PC-9 (cell line): Measurements from ENCODE around the gene NOC4L. TPM values are rescaled to one million over a fixed set of nuclear protein-coding genes. Genes with fewer than 3 reads are reported as not detected.

Experiments used
- BruUV-seq: library from RNA; stranded (reverse); fragments of 400-500 nt; replicated peaks from 2 replicates; lab custom pipeline; 2021; lab: Mats Ljungman, UMichigan
- CTCF ChIA-PET: fragments of 300-600 bp; sonication (Branson Sonifier 250); formaldehyde crosslinking; loops from one replicate; lab custom pipeline; 2022; ENCODE audit warnings: antibody characterized with exemption; lab: Charles Lee
- POLR2A ChIA-PET: fragments of 300-600 bp; sonication (Branson Sonifier 250); formaldehyde crosslinking; loops from one replicate; lab custom pipeline; 2022; ENCODE audit warnings: antibody characterized with exemption; ENCODE audit not compliant: unreplicated experiment; lab: Charles Lee
- DNase-seq, 2 experiments: peaks; one replicate each; pipeline versions ENCODE4 v3.0.0 to v3.0.0-alpha.2; 2015 to 2022; ENCODE audit warnings: mixed read lengths in 1 of 2
- H2AFZ ChIP-seq: fragments of 200-600 bp; sonication (generic); 2 replicates; pipeline ENCODE4 v1.8.1; 2017; ENCODE audit warnings: antibody characterized with exemption
- H3F3A ChIP-seq: fragments of 200-600 bp; sonication (generic); 2 replicates; pipeline ENCODE4 v1.8.1; 2017; ENCODE audit warnings: antibody characterized with exemption, mild to moderate bottlenecking, low read depth; ENCODE audit not compliant: insufficient read depth
- H3K27ac ChIP-seq: fragments of 200-600 bp; sonication (generic); 2 replicates; pipeline ENCODE4 v1.6.1; 2016; ENCODE audit warnings: mixed run types
- H3K27me3 ChIP-seq: fragments of 200-600 bp; sonication (generic); 2 replicates; pipeline ENCODE4 v1.6.1; 2016; ENCODE audit warnings: low read depth, mixed run types; ENCODE audit not compliant: insufficient read depth
- H3K36me3 ChIP-seq: fragments of 200-600 bp; sonication (generic); 2 replicates; pipeline ENCODE4 v1.6.1; 2016; ENCODE audit warnings: low read depth, mixed run types
- H3K4me1 ChIP-seq: fragments of 200-600 bp; sonication (generic); replicated peaks from 2 replicates; pipeline ENCODE4 v1.6.1; 2016; ENCODE audit warnings: mixed run types; ENCODE audit not compliant: insufficient read depth
- H3K4me2 ChIP-seq: fragments of 200-600 bp; sonication (generic); 2 replicates; pipeline ENCODE4 v1.6.1; 2017; ENCODE audit warnings: mixed run types
- H3K4me3 ChIP-seq: fragments of 200-600 bp; sonication (generic); 2 replicates; pipeline ENCODE4 v1.6.1; 2016; ENCODE audit warnings: mixed run types
- H3K79me2 ChIP-seq: fragments of 200-600 bp; sonication (generic); 2 replicates; pipeline ENCODE4 v1.6.1; 2017; ENCODE audit warnings: low read depth, mixed run types
- H3K9me2 ChIP-seq: fragments of 200-600 bp; sonication (generic); 2 replicates; pipeline ENCODE4 v1.8.1; 2017; ENCODE audit warnings: mild to moderate bottlenecking; ENCODE audit not compliant: insufficient read depth
- H3K9me3 ChIP-seq: fragments of 200-600 bp; sonication (generic); 2 replicates; pipeline ENCODE4 v1.8.1; 2016; ENCODE audit warnings: low read depth; ENCODE audit not compliant: insufficient read depth
- H4K20me1 ChIP-seq: fragments of 200-600 bp; sonication (generic); 2 replicates; pipeline ENCODE4 v1.8.1; 2017; ENCODE audit not compliant: insufficient read depth
- EZH2 ChIP-seq: fragments of 200-600 bp; sonication (generic); IDR thresholded peaks from 2 replicates; pipeline ENCODE4 v1.8.0; 2017; ENCODE audit warnings: antibody characterized with exemption, low read depth
- intact Hi-C: fragments of 100-400 bp; cut with micrococcal nuclease; formaldehyde crosslinking; loops from one replicate; pipeline ENCODE4 v1.10.0; 2022; ENCODE audit not compliant: unreplicated experiment
- total RNA-seq: library from RNA; stranded (reverse); gene quantifications from 2 replicates; pipeline ENCODE4 v1.2.3, GENCODE V29; 2021
- TF ChIP-seq, protein P1 (sequence below): fragments of 200-600 bp; sonication (generic); conservative IDR thresholded peaks from 2 replicates; pipeline ENCODE4 v1.6.1; 2017; ENCODE audit warnings: mixed run types, antibody characterized with exemption, mild to moderate bottlenecking, moderate library complexity

NOC4L gene
- total RNA-seq, 1 experiment from 2014 or later: 27.1 TPM

DNA sequence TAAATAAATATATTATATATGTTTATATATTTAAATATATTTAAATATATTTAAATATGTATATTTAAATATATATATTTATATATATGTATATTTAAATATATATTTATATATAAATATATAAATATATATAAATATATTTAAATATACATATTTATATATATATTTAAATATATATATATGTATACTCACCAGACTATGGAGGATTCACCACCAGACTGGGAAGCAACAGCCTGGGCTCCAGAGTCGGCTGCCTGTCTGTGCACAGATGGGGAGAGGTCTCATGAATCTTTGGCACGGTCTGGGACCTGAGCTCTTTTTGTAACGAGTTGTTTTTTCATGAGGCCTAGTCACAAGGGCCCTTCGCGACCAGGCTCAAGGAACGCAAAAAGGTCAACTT is 21.3 kb downstream of the NOC4L start:
- H3F3A ChIP-seq: peaks cover 5% of the 10 kb centered on the region; the same call in 1 of the 2 replicates
- no peaks in the 10 kb centered on the region for H3K9me3 ChIP-seq
- ChIA-PET CTCF (no interaction called here), POLR2A (no interaction called here)
- intact Hi-C loops: no loop called here
- DNase-seq: no peak
- H3K9me2 ChIP-seq: no peaks in the 10 kb centered on the region
- no peaks in the 10 kb centered on the region for H3K4me1 ChIP-seq
- H3K27me3 ChIP-seq: peaks cover 7% of the 10 kb centered on the region
- no peak overlapping the region for H2AFZ ChIP-seq
- H4K20me1 ChIP-seq: no peaks in the 10 kb centered on the region; the same call in 1 of the 2 replicates
- TF ChIP-seq EZH2: no peak
- TF ChIP-seq, protein P1, sequence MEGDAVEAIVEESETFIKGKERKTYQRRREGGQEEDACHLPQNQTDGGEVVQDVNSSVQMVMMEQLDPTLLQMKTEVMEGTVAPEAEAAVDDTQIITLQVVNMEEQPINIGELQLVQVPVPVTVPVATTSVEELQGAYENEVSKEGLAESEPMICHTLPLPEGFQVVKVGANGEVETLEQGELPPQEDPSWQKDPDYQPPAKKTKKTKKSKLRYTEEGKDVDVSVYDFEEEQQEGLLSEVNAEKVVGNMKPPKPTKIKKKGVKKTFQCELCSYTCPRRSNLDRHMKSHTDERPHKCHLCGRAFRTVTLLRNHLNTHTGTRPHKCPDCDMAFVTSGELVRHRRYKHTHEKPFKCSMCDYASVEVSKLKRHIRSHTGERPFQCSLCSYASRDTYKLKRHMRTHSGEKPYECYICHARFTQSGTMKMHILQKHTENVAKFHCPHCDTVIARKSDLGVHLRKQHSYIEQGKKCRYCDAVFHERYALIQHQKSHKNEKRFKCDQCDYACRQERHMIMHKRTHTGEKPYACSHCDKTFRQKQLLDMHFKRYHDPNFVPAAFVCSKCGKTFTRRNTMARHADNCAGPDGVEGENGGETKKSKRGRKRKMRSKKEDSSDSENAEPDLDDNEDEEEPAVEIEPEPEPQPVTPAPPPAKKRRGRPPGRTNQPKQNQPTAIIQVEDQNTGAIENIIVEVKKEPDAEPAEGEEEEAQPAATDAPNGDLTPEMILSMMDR: no peak
- no peaks in the 10 kb centered on the region for H3K36me3 ChIP-seq
- no peaks in the 10 kb centered on the region for H3K79me2 ChIP-seq
- no peak overlapping the region for H3K4me2 ChIP-seq
- no peak overlapping the region for H3K4me3 ChIP-seq
- H3K27ac ChIP-seq: no peak overlapping the region
- BruUV-seq: no TSS peak

DNA sequence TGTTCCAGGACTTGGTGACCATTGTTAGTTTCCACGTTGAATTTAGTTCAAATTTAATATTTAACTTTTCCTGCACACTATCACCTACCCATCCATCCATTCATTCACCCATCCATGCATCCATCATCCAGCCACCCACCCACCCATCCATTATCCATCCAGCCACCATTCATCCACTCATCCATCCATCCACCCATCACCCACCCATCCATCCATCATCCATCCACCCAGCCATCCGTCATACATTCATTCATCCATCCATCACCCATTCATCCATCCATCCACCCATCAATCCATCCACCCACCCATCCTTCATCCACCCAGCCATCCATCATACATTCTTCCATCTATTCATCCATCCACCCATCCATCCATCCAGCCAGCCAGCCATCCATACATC is 21.8 kb downstream of the NOC4L start:
- no TSS peak for BruUV-seq
- Histone ChIP-seq H3K9me3 (no peaks in the 10 kb centered on the region), H3K4me2 (no peak overlapping the region), H3K36me3 (no peaks in the 10 kb centered on the region), H3K79me2 (no peaks in the 10 kb centered on the region), H3K9me2 (no peaks in the 10 kb centered on the region), H4K20me1 (no peaks in the 10 kb centered on the region; the same call in 1 of the 2 replicates), H3K4me3 (no peak overlapping the region), H2AFZ (no peak overlapping the region), H3F3A (peaks cover 5% of the 10 kb centered on the region; the same call in 1 of the 2 replicates), H3K4me1 (no peaks in the 10 kb centered on the region), H3K27ac (no peak overlapping the region), H3K27me3 (peaks cover 12% of the 10 kb centered on the region)
- intact Hi-C loops: no loop called here
- ChIA-PET CTCF (no interaction called here), POLR2A (no interaction called here)
- TF ChIP-seq, protein P1: no peak
- TF ChIP-seq EZH2: no peak
- no peak for DNase-seq

DNA sequence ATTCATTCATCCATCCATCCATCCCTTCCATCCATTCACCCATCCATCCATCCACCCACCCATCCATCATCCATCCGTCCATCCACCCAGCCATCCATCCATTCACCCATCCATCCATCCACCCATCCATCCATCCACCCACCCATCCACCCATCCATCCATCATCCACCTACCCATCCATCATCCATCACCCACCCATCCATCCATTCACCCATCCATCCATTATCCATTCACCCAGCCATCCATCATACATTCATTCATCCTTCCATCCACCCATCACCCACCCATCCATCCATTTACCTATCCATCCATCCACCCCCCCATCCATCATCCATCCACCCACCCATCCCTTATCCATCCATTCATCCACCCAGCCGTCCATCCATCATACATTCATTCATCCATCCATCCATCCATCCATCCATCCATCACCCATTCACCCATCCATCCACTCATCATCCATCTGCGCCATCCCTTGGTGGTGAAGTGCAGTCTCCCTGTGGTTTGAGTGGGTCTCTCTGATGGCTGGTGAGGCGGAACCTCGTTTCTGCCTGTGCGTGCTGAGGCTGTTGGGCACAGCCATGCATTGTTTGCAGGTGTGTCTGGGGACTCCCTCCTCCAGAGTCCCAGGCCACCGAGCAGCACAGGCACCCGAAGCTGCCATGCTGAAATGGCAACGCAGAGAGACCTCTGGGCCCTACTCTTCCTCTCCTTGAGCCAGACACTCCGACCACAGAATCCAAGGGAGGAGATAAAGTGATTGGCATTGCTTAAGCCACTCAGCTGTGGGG is 22.7 kb downstream of the NOC4L start:
- no peaks in the 10 kb centered on the region for H3K4me1 ChIP-seq
- no peak overlapping the region for H2AFZ ChIP-seq
- H3K27me3 ChIP-seq: peaks cover 21% of the 10 kb centered on the region
- no peaks in the 10 kb centered on the region for H3K79me2 ChIP-seq
- BruUV-seq: no TSS peak
- TF ChIP-seq EZH2: no peak
- TF ChIP-seq, protein P1: no peak
- CTCF ChIA-PET: no interaction called here
- H3F3A ChIP-seq: peaks cover 5% of the 10 kb centered on the region; the same call in 1 of the 2 replicates
- POLR2A ChIA-PET: no interaction called here
- no peak overlapping the region for H3K4me2 ChIP-seq
- intact Hi-C loops: no loop called here
- no peaks in the 10 kb centered on the region for H3K9me2 ChIP-seq
- no peaks in the 10 kb centered on the region; the same call in 1 of the 2 replicates for H4K20me1 ChIP-seq
- H3K27ac ChIP-seq: no peak overlapping the region
- H3K4me3 ChIP-seq: no peak overlapping the region
- H3K9me3 ChIP-seq: no peaks in the 10 kb centered on the region
- no peak for DNase-seq
- no peaks in the 10 kb centered on the region for H3K36me3 ChIP-seq
